NT2/D1 (cell line): Measurements from ENCODE around the gene TNFAIP8.
"Not testable (repeated sequence)": the region's sequence is repeated elsewhere in the genome, so short reads cannot be mapped to it uniquely, and the experiment has no call there.

Experiments
- YY1 ChIP-seq: IDR thresholded peaks from 2 replicates; pipeline ENCODE4 v1.6.1; 2011; ENCODE audit not compliant: insufficient read length, insufficient read depth
- ZNF274 ChIP-seq: IDR thresholded peaks from 2 replicates; pipeline ENCODE4 v1.6.1; 2011; ENCODE audit warnings: mild to moderate bottlenecking, low read depth, low read length

DNA sequence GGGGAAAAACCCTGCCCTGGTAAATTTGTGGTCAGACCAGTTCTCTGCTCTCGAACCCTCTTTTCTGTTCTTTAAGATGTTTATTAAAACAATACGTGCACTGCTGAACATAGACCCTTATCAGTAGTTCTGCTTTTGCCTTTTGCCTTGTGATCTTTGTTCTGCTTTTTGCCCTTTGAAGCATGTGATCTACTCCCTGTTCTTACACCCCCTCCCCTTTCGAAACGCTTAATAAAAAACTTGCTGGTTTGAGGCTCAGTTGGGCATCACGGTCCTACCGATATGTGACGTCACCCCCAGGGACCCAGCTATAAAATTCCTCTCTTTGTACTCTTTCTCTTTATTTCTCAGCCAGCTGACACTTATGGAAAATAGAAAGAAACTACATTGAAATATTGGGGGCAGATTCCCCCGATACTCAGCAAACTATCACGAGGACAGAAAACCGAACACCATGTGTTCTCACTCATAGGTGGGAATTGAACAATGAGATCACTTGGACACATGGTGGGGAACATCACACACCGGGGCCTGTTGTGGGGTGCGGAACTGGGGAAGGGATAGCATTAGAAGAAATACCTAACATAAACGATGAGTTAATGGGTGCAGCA lies 58.4 kb downstream of the TNFAIP8 start:
- not testable (repeated sequence) for TF ChIP-seq ZNF274, YY1
